Calu3 (cell line): Measurements from ENCODE around the gene LRP6. TPM values are rescaled to one million over a fixed set of nuclear protein-coding genes. Genes with fewer than 3 reads are reported as not detected.

ENCODE experiments used
- BruUV-seq: library from RNA; stranded (reverse); fragments of 400-500 nt; replicated peaks from 2 replicates; lab custom pipeline; 2021; lab: Mats Ljungman, UMichigan
- CTCF ChIA-PET: fragments of 300-600 bp; sonication (Branson Sonifier 250); formaldehyde crosslinking; loops from one replicate; lab custom pipeline; 2022; ENCODE audit warnings: antibody characterized with exemption; lab: Charles Lee
- DNase-seq: peaks from one replicate; pipeline ENCODE4 v3.0.0; 2022
- H3K27ac Mint-ChIP-seq: one replicate; pipeline ENCODE4 v1.8.0; 2022; ENCODE audit warnings: mixed read lengths; ENCODE audit not compliant: unreplicated experiment
- H3K27me3 Mint-ChIP-seq: one replicate; pipeline ENCODE4 v1.8.0; 2022; ENCODE audit warnings: mixed read lengths; ENCODE audit not compliant: unreplicated experiment
- H3K36me3 Mint-ChIP-seq: one replicate; pipeline ENCODE4 v1.8.0; 2022; ENCODE audit warnings: mild to moderate bottlenecking, moderate library complexity, mixed read lengths; ENCODE audit not compliant: insufficient read depth, unreplicated experiment
- H3K4me1 Mint-ChIP-seq: one replicate; pipeline ENCODE4 v1.8.0; 2022; ENCODE audit warnings: mild to moderate bottlenecking, low read depth, mixed read lengths; ENCODE audit not compliant: unreplicated experiment
- H3K4me3 Mint-ChIP-seq: one replicate; pipeline ENCODE4 v1.8.0; 2022; ENCODE audit warnings: mild to moderate bottlenecking, low read depth, moderate library complexity, mixed read lengths; ENCODE audit not compliant: unreplicated experiment
- H3K9me3 Mint-ChIP-seq: one replicate; pipeline ENCODE4 v1.8.0; 2022; ENCODE audit warnings: low read depth, mixed read lengths; ENCODE audit not compliant: unreplicated experiment
- intact Hi-C: fragments of 100-400 bp; cut with micrococcal nuclease; formaldehyde crosslinking; loops from one replicate; pipeline ENCODE4 v1.10.0; 2022; ENCODE audit not compliant: unreplicated experiment
- total RNA-seq: library from RNA; stranded (reverse); gene quantifications from 2 replicates; pipeline ENCODE4 v1.2.3, GENCODE V29; 2022
- TF ChIP-seq, protein P1 (sequence below): fragments of 200-600 bp; IDR thresholded peaks from one replicate; pipeline ENCODE4 v1.8.0; 2022; ENCODE audit warnings: antibody characterized with exemption; ENCODE audit not compliant: unreplicated experiment

LRP6 gene
- total RNA-seq, 1 experiment from 2014 or later, result 74.8 TPM

DNA sequence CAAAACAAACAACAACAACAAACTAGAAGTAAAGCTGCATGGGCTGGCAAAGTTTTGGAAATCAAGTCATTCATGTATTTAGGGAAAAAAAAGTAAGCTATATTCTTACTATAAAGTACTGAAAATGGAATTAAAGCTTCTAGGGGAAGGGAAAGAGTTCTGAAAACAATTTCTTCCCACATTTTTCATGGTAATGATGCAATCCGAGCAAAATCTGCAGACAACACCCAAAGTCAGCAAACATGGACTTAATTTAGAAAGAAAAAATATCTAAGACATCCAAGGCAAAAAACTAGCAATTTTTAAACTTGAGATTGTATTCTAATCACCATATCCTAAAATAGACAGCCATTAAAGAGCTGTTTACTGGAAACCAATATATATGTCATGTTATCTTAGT is 86.3 kb downstream of the LRP6 start:
- Mint-ChIP-seq H3K4me3 (no peak overlapping the region), H3K36me3 (peaks cover 20% of the 10 kb centered on the region), H3K4me1 (peaks cover 59% of the 10 kb centered on the region), H3K27ac (no peak overlapping the region), H3K27me3 (no peaks in the 10 kb centered on the region), H3K9me3 (no peaks in the 10 kb centered on the region)
- BruUV-seq, result no TSS peak
- no peak for DNase-seq
- TF ChIP-seq, protein P1, sequence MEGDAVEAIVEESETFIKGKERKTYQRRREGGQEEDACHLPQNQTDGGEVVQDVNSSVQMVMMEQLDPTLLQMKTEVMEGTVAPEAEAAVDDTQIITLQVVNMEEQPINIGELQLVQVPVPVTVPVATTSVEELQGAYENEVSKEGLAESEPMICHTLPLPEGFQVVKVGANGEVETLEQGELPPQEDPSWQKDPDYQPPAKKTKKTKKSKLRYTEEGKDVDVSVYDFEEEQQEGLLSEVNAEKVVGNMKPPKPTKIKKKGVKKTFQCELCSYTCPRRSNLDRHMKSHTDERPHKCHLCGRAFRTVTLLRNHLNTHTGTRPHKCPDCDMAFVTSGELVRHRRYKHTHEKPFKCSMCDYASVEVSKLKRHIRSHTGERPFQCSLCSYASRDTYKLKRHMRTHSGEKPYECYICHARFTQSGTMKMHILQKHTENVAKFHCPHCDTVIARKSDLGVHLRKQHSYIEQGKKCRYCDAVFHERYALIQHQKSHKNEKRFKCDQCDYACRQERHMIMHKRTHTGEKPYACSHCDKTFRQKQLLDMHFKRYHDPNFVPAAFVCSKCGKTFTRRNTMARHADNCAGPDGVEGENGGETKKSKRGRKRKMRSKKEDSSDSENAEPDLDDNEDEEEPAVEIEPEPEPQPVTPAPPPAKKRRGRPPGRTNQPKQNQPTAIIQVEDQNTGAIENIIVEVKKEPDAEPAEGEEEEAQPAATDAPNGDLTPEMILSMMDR, result no peak
- CTCF ChIA-PET, result interaction anchor here (0.5 to 1.1 kb wide), 4 partner anchors 8 to 506 kb away, joined by 3 read pairs; no protein-coding TSS in a partner anchor
- intact Hi-C loops, result loop anchor here (5.0 kb wide), 2 partner anchors 42 to 87 kb away; partner anchors contain the start of gene LRP6

- DNase-seq, result no peak
- Mint-ChIP-seq H3K4me1 (peaks cover 55% of the 10 kb centered on the region), H3K4me3 (no peak overlapping the region), H3K36me3 (peaks cover 20% of the 10 kb centered on the region), H3K9me3 (no peaks in the 10 kb centered on the region), H3K27ac (no peak overlapping the region), H3K27me3 (no peaks in the 10 kb centered on the region)
- no TSS peak for BruUV-seq
- CTCF ChIA-PET, result interaction anchor here (0.5 kb wide), 1 partner anchor 505 kb away, joined by 3 read pairs; no protein-coding TSS in a partner anchor
- intact Hi-C loops, result loop anchor here (5.0 kb wide), 2 partner anchors 42 to 87 kb away; partner anchors contain the start of gene LRP6
- TF ChIP-seq, protein P1, result no peak
Measured at GRCh38 chr12:12180136-12180535, 86.7 kb downstream of the LRP6 start.

GRCh38 chr12:12178559-12178958 is 88.3 kb downstream of the LRP6 start:
- no TSS peak for BruUV-seq
- H3K27ac Mint-ChIP-seq, result no peak overlapping the region
- H3K4me3 Mint-ChIP-seq, result no peak overlapping the region
- peaks cover 41% of the 10 kb centered on the region for H3K4me1 Mint-ChIP-seq
- H3K27me3 Mint-ChIP-seq, result no peaks in the 10 kb centered on the region
- CTCF ChIA-PET, result no interaction called here
- DNase-seq, result no peak
- no peaks in the 10 kb centered on the region for H3K9me3 Mint-ChIP-seq
- H3K36me3 Mint-ChIP-seq, result peaks cover 24% of the 10 kb centered on the region
- TF ChIP-seq, protein P1, result no peak
- intact Hi-C loops, result no loop called here

DNA sequence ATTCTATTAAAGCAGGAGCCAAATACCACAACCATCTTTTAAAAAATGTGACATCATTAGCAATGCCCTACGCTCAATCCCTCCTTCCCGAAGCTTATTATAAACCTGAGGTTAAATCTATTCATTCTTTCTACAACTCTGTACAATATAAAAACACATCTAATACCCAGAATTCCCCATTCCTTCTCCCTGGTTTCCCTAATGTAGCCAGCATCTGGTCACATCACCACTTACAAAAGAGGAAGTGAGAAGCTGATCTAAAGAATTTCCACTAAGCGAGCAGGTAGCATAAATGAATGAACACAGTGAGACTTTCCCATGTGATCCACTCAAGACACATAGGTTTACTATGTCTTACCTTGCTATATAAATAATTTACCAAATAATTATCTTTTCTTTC is 90.4 kb downstream of the LRP6 start:
- CTCF ChIA-PET, result no interaction called here
- DNase-seq, result no peak
- TF ChIP-seq, protein P1, result no peak
- intact Hi-C loops, result no loop called here
- Mint-ChIP-seq H3K9me3 (no peaks in the 10 kb centered on the region), H3K27ac (no peak overlapping the region), H3K36me3 (peaks cover 24% of the 10 kb centered on the region), H3K27me3 (no peaks in the 10 kb centered on the region), H3K4me1 (peaks cover 35% of the 10 kb centered on the region), H3K4me3 (no peak overlapping the region)
- BruUV-seq, result no TSS peak
